Heart right ventricle (tissue), 16 donors: ENCODE results near the gene PPP5C. TPM values are rescaled to one million over a fixed set of nuclear protein-coding genes. Genes with fewer than 3 reads are reported as not detected.
A peak's percentile ranks its signal among the peaks of the same experiment; 100 is the strongest.
"Not testable (repeated sequence)": the region's sequence is repeated elsewhere in the genome, so short reads cannot be mapped to it uniquely, and the experiment has no call there.

ENCODE experiments used
- ATAC-seq, 8 donors: fragments of 200-7000 bp; cut with Tn5 transposase; one replicate each; pipeline ENCODE4 v1.9.1; 2020; ENCODE audit warnings: mild to moderate bottlenecking in 8 of 8, moderate library complexity in 8 of 8, moderate number of reproducible peaks in 1 of 8
- DNase-seq, 2 donors: peaks; one replicate each; pipeline ENCODE4 v3.0.0-alpha.2; 2020
- H3K27ac ChIP-seq, 10 donors: fragments of 200-600 bp; sonication (generic) in 2 of 10; one replicate each; pipeline versions ENCODE4 v1.5.0 to v1.8.0; 2020 to 2022; ENCODE audit warnings: mild to moderate bottlenecking in 3 of 10
- H3K27me3 ChIP-seq, 7 donors: fragments of 200-600 bp; one replicate each; pipeline ENCODE4 v1.8.0; 2021 to 2022; ENCODE audit warnings: mild to moderate bottlenecking in 2 of 7
- H3K36me3 ChIP-seq, 9 donors: fragments of 200-600 bp; sonication (generic) in 1 of 9; one replicate each; pipeline versions ENCODE4 v1.5.0 to v1.8.0; 2020 to 2022; ENCODE audit warnings: mild to moderate bottlenecking in 2 of 9
- H3K4me1 ChIP-seq, 9 donors: fragments of 200-600 bp; sonication (generic) in 1 of 9; one replicate each; pipeline versions ENCODE4 v1.5.0 to v1.8.0; 2020 to 2022; ENCODE audit warnings: mild to moderate bottlenecking in 4 of 9
- H3K4me3 ChIP-seq, 10 donors: fragments of 200-600 bp; sonication (generic) in 2 of 10; one replicate each; pipeline versions ENCODE4 v1.5.0 to v1.8.0; 2020 to 2022; ENCODE audit warnings: mild to moderate bottlenecking in 7 of 10, moderate library complexity in 2 of 10
- H3K9me3 ChIP-seq, 11 donors: fragments of 200-600 bp in 10 of 11; sonication (generic) in 2 of 11; one replicate each; pipeline versions ENCODE4 v1.5.0 to v1.8.0; 2013 to 2022; ENCODE audit warnings: mild to moderate bottlenecking in 2 of 11, control low read depth in 1 of 11, moderate library complexity in 1 of 11
- WGBS, 2 donors: extraction: QIAGEN DNeasy Blood & Tissue Kit; methylation state at CpG; one replicate each; pipeline ENCODE4 v1.1.7; 2013; ENCODE audit warnings: inconsistent platforms in 1 of 2; 5-methylcytosine and 5-hydroxymethylcytosine counted together
- intact Hi-C, 10 donors: fragments of 100-400 bp; cut with DNase I; formaldehyde crosslinking; loops; one replicate each; pipeline versions ENCODE4 v1.11.1 to v1.14.2; 2022
- polyA plus RNA-seq, 2 donors: library from polyadenylated mRNA; stranded (reverse); fragments of 200-250 nt; gene quantifications; one replicate each; pipeline ENCODE4 v1.2.3, GENCODE V29; 2013
- total RNA-seq, 10 donors: library from RNA; stranded (reverse); fragmentation: NEBNext Ultra II Directional in 3 of 10; extraction: Animal tissue kit (Norgen Biotek cat#: 25700) in 3 of 10; gene quantifications; one replicate each; pipeline versions ENCODE4 v1.2.1 to v1.2.4, GENCODE V29; 2021 to 2023
- TF ChIP-seq, protein P1 (sequence below), 9 donors: fragments of 200-600 bp; sonication (generic) in 2 of 9; IDR thresholded peaks; one replicate each; pipeline versions ENCODE4 v1.5.0 to v1.8.0; 2021 to 2022; ENCODE audit warnings: antibody characterized with exemption in 9 of 9, mild to moderate bottlenecking in 5 of 9, moderate library complexity in 1 of 9
- donor health status: Arrhythmogenic right ventricular cardiomyopathy.
- donor health status: ischemic (EF 13 %, LVEDD 7.1; RV severe dilation, severe dysfunction).
- donor health status: healthy with polysubstance abuse.
- donor health status: DM: no; HTN: yes; CAD: no.
- donor health status: DM: no; HTN: no; CAD: no.
- donor health status: ischemic (EF 25% LVEDD 6.9; RV normal size, moderate dysfunction).
- donor health status: ischemic (EF 25% LVEDD 5.7; RV mildly dilated, moderate dysfunction).
- donor health status: healthy.
- donor health status: DM: yes; HTN: yes; CAD: no.
- donor health status: Ischemic cardiomyopathy.
- donor health status: ischemic (EF 35%, LVEDD 5.7; RV mildly dilated, moderate dysfunction).
- donor health status: nonischemic (EF 11% LVEDD 7.7; RV severe dilation, severe dysfunction).
- donor health status: DM: yes; HTN: yes; CAD: no.
- donor health status: PGD.
- donor health status: ischemic (EF 29% LVEDD 5.4; RV normal size, mild dysfunction).
- donor health status: nonischemic (EF 23%, LVEDD 6.1; RV moderate dilation, normal function).

The PPP5C gene
- total and polyA plus RNA-seq, 12 donors = 51.6 to 89.5 (median 76.5) TPM

DNA sequence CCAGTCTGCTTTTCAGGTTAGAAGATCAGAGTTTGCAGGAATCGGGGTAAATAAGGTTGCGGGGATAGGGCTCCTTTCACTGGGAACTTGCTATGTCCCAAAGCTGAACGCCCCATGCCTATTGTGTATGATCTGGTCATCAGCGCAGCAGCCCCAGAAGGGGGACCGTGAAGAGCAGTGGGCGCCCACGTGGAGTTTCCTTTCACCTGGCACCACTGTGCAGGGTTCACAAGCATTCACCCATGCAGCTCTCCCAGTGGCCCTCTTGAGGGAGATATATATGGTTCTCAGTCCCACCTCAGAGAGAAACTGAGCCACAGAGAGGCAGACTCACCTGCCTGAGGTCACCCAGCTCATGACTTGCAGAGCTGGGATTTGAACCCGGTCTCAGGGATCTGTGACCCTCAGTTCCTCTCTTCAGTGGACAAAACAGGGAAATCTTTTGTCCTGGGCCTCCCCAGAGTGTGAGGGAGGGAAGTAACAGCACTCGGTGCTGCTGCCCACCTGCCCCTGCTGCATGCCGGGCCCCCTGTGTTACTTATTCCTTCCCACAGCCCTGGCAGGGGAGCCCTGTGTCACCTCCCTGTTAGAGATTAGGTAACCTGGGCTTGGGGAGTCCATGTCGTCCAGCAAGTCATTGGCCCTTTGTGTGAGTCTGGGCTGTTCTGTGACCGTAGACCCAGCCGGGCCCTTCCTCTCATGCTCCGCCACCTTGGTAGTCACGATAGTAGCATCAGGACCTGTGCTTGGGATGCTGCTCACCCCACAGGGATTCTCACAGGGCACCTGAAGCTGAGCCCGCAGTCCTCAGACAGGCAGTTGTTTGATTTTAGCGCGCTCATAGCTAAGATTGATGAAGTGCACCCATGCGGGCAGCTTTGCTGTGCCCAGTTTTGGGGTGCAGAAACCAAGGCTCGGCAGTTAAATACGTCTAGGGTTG is 27.9 kb downstream of the PPP5C start:
- Histone ChIP-seq H3K27ac (peak overlapping the region in 7 of 10 donors; percentile 52 to 80 (median 66)), H3K9me3 (no peaks in the 10 kb centered on the region), H3K4me3 (no peak overlapping the region), H3K27me3 (no peaks in the 10 kb centered on the region), H3K36me3 (peaks cover 0 to 64% (median 18%) of the 10 kb centered on the region in 9 donors), H3K4me1 (peaks cover 15 to 72% (median 57%) of the 10 kb centered on the region in 9 donors)
- DNase-seq (no peak), ATAC-seq (no peak)
- WGBS, 2 donors = 87 to 94% methylated on average over 21 of the region's 21 CpGs
- TF ChIP-seq, protein P1, sequence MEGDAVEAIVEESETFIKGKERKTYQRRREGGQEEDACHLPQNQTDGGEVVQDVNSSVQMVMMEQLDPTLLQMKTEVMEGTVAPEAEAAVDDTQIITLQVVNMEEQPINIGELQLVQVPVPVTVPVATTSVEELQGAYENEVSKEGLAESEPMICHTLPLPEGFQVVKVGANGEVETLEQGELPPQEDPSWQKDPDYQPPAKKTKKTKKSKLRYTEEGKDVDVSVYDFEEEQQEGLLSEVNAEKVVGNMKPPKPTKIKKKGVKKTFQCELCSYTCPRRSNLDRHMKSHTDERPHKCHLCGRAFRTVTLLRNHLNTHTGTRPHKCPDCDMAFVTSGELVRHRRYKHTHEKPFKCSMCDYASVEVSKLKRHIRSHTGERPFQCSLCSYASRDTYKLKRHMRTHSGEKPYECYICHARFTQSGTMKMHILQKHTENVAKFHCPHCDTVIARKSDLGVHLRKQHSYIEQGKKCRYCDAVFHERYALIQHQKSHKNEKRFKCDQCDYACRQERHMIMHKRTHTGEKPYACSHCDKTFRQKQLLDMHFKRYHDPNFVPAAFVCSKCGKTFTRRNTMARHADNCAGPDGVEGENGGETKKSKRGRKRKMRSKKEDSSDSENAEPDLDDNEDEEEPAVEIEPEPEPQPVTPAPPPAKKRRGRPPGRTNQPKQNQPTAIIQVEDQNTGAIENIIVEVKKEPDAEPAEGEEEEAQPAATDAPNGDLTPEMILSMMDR (IDR thresholded peaks at IDR 0.05) = no peak
- intact Hi-C loops = loop anchor here in 1 of 10 donors (5.0 kb wide), 1 partner anchor 78 kb away; the partner anchor contains the start of gene HIF3A

- intact Hi-C loops = loop anchor here in 1 of 10 donors (5.0 kb wide), 1 partner anchor 78 kb away; the partner anchor contains the start of gene HIF3A
- not testable (repeated sequence) for DNase-seq, H3K9me3 ChIP-seq, H3K4me3 ChIP-seq, ATAC-seq, H3K27me3 ChIP-seq, H3K27ac ChIP-seq
- 94 to 97% methylated on average over 22 of the region's 22 CpGs for WGBS, 2 donors
- peaks cover 0 to 67% (median 18%) of the 10 kb centered on the region in 9 donors for H3K36me3 ChIP-seq
- peaks cover 15 to 78% (median 63%) of the 10 kb centered on the region in 9 donors for H3K4me1 ChIP-seq
Observed at GRCh38 chr19:46375476-46376067, 28.7 kb downstream of the PPP5C start.

GRCh38 chr19:46376241-46377153 is 29.6 kb downstream of the PPP5C start:
- 91 to 93% methylated on average over 20 of the region's 20 CpGs for WGBS, 2 donors
- TF ChIP-seq, protein P1 (IDR thresholded peaks at IDR 0.05) = no peak
- H3K9me3 ChIP-seq = no peaks in the 10 kb centered on the region
- no peak for ATAC-seq
- intact Hi-C loops = loop anchor here in 1 of 10 donors (5.0 kb wide), 1 partner anchor 79 kb away; the partner anchor contains the start of gene HIF3A
- H3K4me1 ChIP-seq = peaks cover 15 to 72% (median 54%) of the 10 kb centered on the region in 9 donors
- H3K36me3 ChIP-seq = peaks cover 0 to 68% (median 18%) of the 10 kb centered on the region in 9 donors
- no peak overlapping the region for H3K4me3 ChIP-seq
- DNase-seq = no peak
- H3K27ac ChIP-seq = peak overlapping the region in 3 of 10 donors; percentile 71 to 82 (median 80)
- H3K27me3 ChIP-seq = no peaks in the 10 kb centered on the region

- no peaks in the 10 kb centered on the region for H3K27me3 ChIP-seq
- ATAC-seq = peak in 6 of 8 donors; percentile 43 to 72 (median 55)
- peaks cover 8 to 61% (median 40%) of the 10 kb centered on the region in 9 donors for H3K4me1 ChIP-seq
- H3K4me3 ChIP-seq = no peak overlapping the region
- H3K27ac ChIP-seq = peak overlapping the region; percentile 1 to 82 (median 72)
- H3K9me3 ChIP-seq = no peaks in the 10 kb centered on the region
- no peak for DNase-seq
- WGBS, 2 donors = 17 to 19% methylated on average over 2 of the region's 2 CpGs
- TF ChIP-seq, protein P1 (IDR thresholded peaks at IDR 0.05) = no peak
- peaks cover 0 to 82% (median 30%) of the 10 kb centered on the region in 9 donors for H3K36me3 ChIP-seq
- intact Hi-C loops = loop anchor here in 1 of 10 donors (5.0 kb wide), 1 partner anchor 81 kb away; the partner anchor contains the start of gene HIF3A
Observed at GRCh38 chr19:46378268-46378667, 31.4 kb downstream of the PPP5C start.
